H1 (cell line): ENCODE measurements around the gene CHMP4A. TPM values are rescaled to one million over a fixed set of nuclear protein-coding genes. Genes with fewer than 3 reads are reported as not detected.

Experiments
- CTCF ChIA-PET: fragments of 300-600 bp; sonication (Branson Sonifier 250); formaldehyde crosslinking; loops from one replicate; lab custom pipeline; 2021; ENCODE audit not compliant: partially characterized antibody; lab: Charles Lee
- POLR2A ChIA-PET: fragments of 300-600 bp; sonication (Branson Sonifier 250); formaldehyde crosslinking; loops from one replicate; lab custom pipeline; 2021; ENCODE audit warnings: inconsistent platforms; ENCODE audit not compliant: partially characterized antibody; lab: Charles Lee
- DNase-seq, 2 experiments: peaks; one replicate each; pipeline versions ENCODE4 v3.0.0 to v3.0.0-alpha.2; 2010 to 2022; ENCODE audit warnings: low spot score in 2 of 2, low read depth in 1 of 2, mixed read lengths in 1 of 2
- FAIRE-seq: peaks from 2 replicates; lab custom pipeline; 2011; peaks lifted over from hg19 to GRCh38; lab: Jason Lieb, UNC
- H2AFZ ChIP-seq: 2 replicates; pipeline ENCODE4 v1.8.1; 2012; ENCODE audit warnings: low read length, inconsistent platforms
- H2AK5ac ChIP-seq: 2 replicates; pipeline ENCODE4 v1.6.1; 2013; ENCODE audit warnings: low read depth, low read length
- H2BK120ac ChIP-seq: replicated peaks from 2 replicates; pipeline ENCODE3; 2013; ENCODE audit warnings: low read depth, low read length, inconsistent platforms
- H2BK12ac ChIP-seq: 2 replicates; pipeline ENCODE4 v1.6.1; 2013; ENCODE audit warnings: low read depth, low read length
- H2BK15ac ChIP-seq: 2 replicates; pipeline ENCODE4 v1.6.1; 2013; ENCODE audit warnings: low read length
- H2BK20ac ChIP-seq: 2 replicates; pipeline ENCODE4 v1.6.1; 2013; ENCODE audit warnings: low read length
- H2BK5ac ChIP-seq: 2 replicates; pipeline ENCODE4 v1.6.1; 2013; ENCODE audit warnings: low read depth, low read length
- H3K14ac ChIP-seq: 2 replicates; pipeline ENCODE4 v1.6.1; 2013; ENCODE audit warnings: inconsistent platforms; ENCODE audit not compliant: insufficient read length
- H3K18ac ChIP-seq: 2 replicates; pipeline ENCODE4 v1.6.1; 2013; ENCODE audit warnings: low read length; ENCODE audit errors: extremely low read depth
- H3K23ac ChIP-seq: 2 replicates; pipeline ENCODE4 v1.6.1; 2013; ENCODE audit warnings: inconsistent platforms; ENCODE audit not compliant: insufficient read length
- H3K23me2 ChIP-seq: 2 replicates; pipeline ENCODE4 v1.6.1; 2013; ENCODE audit warnings: low read depth, low read length
- H3K27ac ChIP-seq: 2 replicates; pipeline ENCODE4 v1.6.1; 2011; ENCODE audit warnings: low read depth, low read length, inconsistent platforms
- H3K27me3 ChIP-seq, 4 experiments: replicated peaks in 1 of 4; 1 replicate in 1 of 4; 2 replicates in 3 of 4; pipeline versions ENCODE4 v1.6.1 to v1.8.1; 2011 to 2013; ENCODE audit warnings: low read length in 3 of 4, mild to moderate bottlenecking in 3 of 4, inconsistent platforms in 2 of 4, mixed read lengths in 2 of 4, moderate library complexity in 1 of 4; ENCODE audit not compliant: control insufficient read depth in 3 of 4, insufficient read depth in 3 of 4; ENCODE audit errors: extremely low read depth in 1 of 4
- H3K36me3 ChIP-seq, 4 experiments: 2 replicates each; pipeline versions ENCODE4 v1.6.1 to v1.8.1; 2011 to 2013; ENCODE audit warnings: mild to moderate bottlenecking in 4 of 4, low read length in 3 of 4, moderate library complexity in 2 of 4, control low read depth in 1 of 4, inconsistent platforms in 1 of 4; ENCODE audit not compliant: insufficient read depth in 4 of 4, control insufficient read depth in 2 of 4
- H3K4ac ChIP-seq: replicated peaks from 2 replicates; pipeline ENCODE3; 2013; ENCODE audit warnings: low read length, low read depth, mixed read lengths, inconsistent platforms; ENCODE audit not compliant: insufficient read length
- H3K4me1 ChIP-seq, 4 experiments: replicated peaks in 1 of 4; 1 replicate in 1 of 4; 2 replicates in 3 of 4; pipeline versions ENCODE4 v1.6.1 to v1.8.1; 2011 to 2013; ENCODE audit warnings: low read length in 3 of 4, inconsistent platforms in 2 of 4, mixed read lengths in 1 of 4; ENCODE audit not compliant: insufficient read depth in 4 of 4, control insufficient read depth in 3 of 4
- H3K4me2 ChIP-seq, 2 experiments: 2 replicates each; pipeline versions ENCODE4 v1.6.1 to v1.8.1; 2011 to 2013; ENCODE audit warnings: low read depth in 2 of 2, low read length in 2 of 2, control low read depth in 1 of 2, inconsistent platforms in 1 of 2, mild to moderate bottlenecking in 1 of 2; ENCODE audit not compliant: insufficient read depth in 1 of 2
- H3K4me3 ChIP-seq, 4 experiments: fragments of 200-600, 300-600 bp in 1 of 4; sonication (generic), shearing (Covaris generic), sonication (Bioruptor Twin) in 1 of 4; 2 replicates each; pipeline versions ENCODE4 v1.5.1 to v1.8.1; 2011 to 2016; ENCODE audit warnings: low read length in 4 of 4, low read depth in 3 of 4, control low read depth in 2 of 4, inconsistent platforms in 2 of 4, mild to moderate bottlenecking in 2 of 4, mixed read lengths in 1 of 4, moderate library complexity in 1 of 4; ENCODE audit not compliant: insufficient read depth in 2 of 4; ENCODE audit errors: extremely low read depth in 1 of 4
- H3K56ac ChIP-seq: replicated peaks from 2 replicates; pipeline ENCODE3; 2013; ENCODE audit warnings: low read depth, mild to moderate bottlenecking, mixed read lengths, low read length, inconsistent platforms; ENCODE audit not compliant: insufficient read length
- H3K79me1 ChIP-seq: 2 replicates; pipeline ENCODE4 v1.6.1; 2013; ENCODE audit warnings: low read depth, low read length, control low read depth
- H3K79me2 ChIP-seq, 2 experiments: 2 replicates each; pipeline versions ENCODE4 v1.6.1 to v1.8.1; 2012 to 2013; ENCODE audit warnings: low read length in 2 of 2, mild to moderate bottlenecking in 2 of 2, inconsistent platforms in 1 of 2; ENCODE audit not compliant: insufficient read depth in 2 of 2, control insufficient read depth in 1 of 2
- H3K9ac ChIP-seq, 4 experiments: replicated peaks in 1 of 4; 1 replicate in 1 of 4; 2 replicates in 3 of 4; pipeline versions ENCODE4 v1.6.1 to v1.8.1; 2011 to 2013; ENCODE audit warnings: low read depth in 3 of 4, low read length in 3 of 4, control low read depth in 2 of 4, mild to moderate bottlenecking in 2 of 4, moderate library complexity in 2 of 4, inconsistent platforms in 1 of 4; ENCODE audit errors: extremely low read depth in 1 of 4
- H3K9me3 ChIP-seq, 2 experiments: 2 replicates each; pipeline versions ENCODE4 v1.6.1 to v1.8.1; 2012 to 2013; ENCODE audit warnings: mild to moderate bottlenecking in 2 of 2, moderate library complexity in 2 of 2, control low read depth in 1 of 2, inconsistent platforms in 1 of 2, low read depth in 1 of 2, low read length in 1 of 2, mixed read lengths in 1 of 2; ENCODE audit not compliant: insufficient read depth in 2 of 2
- H4K20me1 ChIP-seq, 2 experiments: replicated peaks in 1 of 2; 2 replicates each; pipeline versions ENCODE3 to v1.8.1; 2011 to 2013; ENCODE audit warnings: inconsistent platforms in 2 of 2, low read length in 2 of 2, mild to moderate bottlenecking in 1 of 2; ENCODE audit not compliant: insufficient read depth in 2 of 2, control insufficient read depth in 1 of 2
- H4K5ac ChIP-seq: 2 replicates; pipeline ENCODE4 v1.6.1; 2013; ENCODE audit warnings: low read length, low read depth, mixed read lengths, inconsistent platforms; ENCODE audit not compliant: insufficient read length
- H4K8ac ChIP-seq: 2 replicates; pipeline ENCODE4 v1.8.0; 2013; ENCODE audit warnings: mild to moderate bottlenecking, moderate library complexity, low read length, inconsistent platforms; ENCODE audit not compliant: insufficient read depth; ENCODE audit errors: extremely low read depth
- H4K91ac ChIP-seq: replicated peaks from 2 replicates; pipeline ENCODE3; 2013; ENCODE audit warnings: low read length, mixed read lengths, inconsistent platforms; ENCODE audit not compliant: insufficient read length
- ATF3 ChIP-seq: IDR thresholded peaks from 2 replicates; pipeline ENCODE4 v1.6.1; 2011; ENCODE audit warnings: low read depth, mild to moderate bottlenecking, low read length; ENCODE audit not compliant: insufficient read depth
- CBX8 ChIP-seq: fragments of 300-800, 300-1000 bp; sonication (generic); IDR thresholded peaks from 2 replicates; pipeline ENCODE4 v1.7.1; 2016; ENCODE audit warnings: low read depth, low read length, borderline replicate concordance
- GTF2F1 ChIP-seq: IDR thresholded peaks from 2 replicates; pipeline ENCODE4 v1.6.1; 2012; ENCODE audit warnings: low read depth, low read length, improper control_type of control experiment, borderline replicate concordance
- JUN ChIP-seq: IDR thresholded peaks from 2 replicates; pipeline ENCODE4 v1.6.1; 2011; ENCODE audit warnings: low read depth, mild to moderate bottlenecking, improper control_type of control experiment, low read length
- JUND ChIP-seq: IDR thresholded peaks from 2 replicates; pipeline ENCODE4 v1.6.1; 2011; ENCODE audit warnings: mild to moderate bottlenecking, improper control_type of control experiment, low read length
- SP4 ChIP-seq: IDR thresholded peaks from 2 replicates; pipeline ENCODE4 v1.6.1; 2012; ENCODE audit warnings: low read length, inconsistent platforms
- WGBS, 2 experiments: shearing (Covaris generic) in 1 of 2; methylation state at CpG; one replicate each; pipeline versions ENCODE4 v1.1.6 to v1.1.7; 2013 to 2015; ENCODE audit warnings: low lambda C conversion rate in 2 of 2, mixed read lengths in 2 of 2, inconsistent platforms in 1 of 2, low coverage in 1 of 2, missing lambda C conversion rate in 1 of 2; ENCODE audit not compliant: insufficient replicate concordance in 2 of 2, insufficient coverage in 1 of 2, insufficient read length in 1 of 2; ENCODE audit errors: extremely low coverage in 1 of 2, missing lambda C conversion rate in 1 of 2; 5-methylcytosine and 5-hydroxymethylcytosine counted together
- polyA plus RNA-seq, 7 experiments: library from polyadenylated mRNA; depleted of rRNA in 3 of 7; stranded (reverse) in 5 of 7; unstranded in 2 of 7; fragments of >200 nt in 5 of 7; fragments of 200-250 nt in 2 of 7; gene quantifications; 1 replicate in 5 of 7; 2 replicates in 1 of 7; 4 replicates in 1 of 7; pipeline versions ENCODE4 v1.2.1 to v1.2.3, GENCODE V29; 2011 to 2013; ENCODE audit warnings: missing spikeins in 2 of 7, mixed read lengths in 2 of 7
- total RNA-seq: library from RNA; stranded (reverse); fragmentation: NEBNext Ultra II Directional; extraction: Animal tissue kit (Norgen Biotek cat#: 25700); gene quantifications from 2 replicates; pipeline ENCODE4 v1.2.1, GENCODE V29; 2021

CHMP4A gene
- total and polyA plus RNA-seq, 2 of the 8 experiments (the other 6 are each of a cell fraction or from before 2014, with no cell fraction given) = 32.9 to 37.6 TPM

- ChIA-PET CTCF (interaction anchor here (0.9 to 2.5 kb wide), 7 partner anchors 11 to 101 kb away, joined by 3 to 10 read pairs (median 5); partner anchors contain the start of gene CIDEB), POLR2A (interaction anchor here (0.6 to 5.1 kb wide), 10 partner anchors 8 to 85 kb away, joined by 3 to 19 read pairs (median 4); partner anchors contain the start of gene MDP1)
- no peak overlapping the region for H3K23ac ChIP-seq
- H3K9ac ChIP-seq = no peak overlapping the region; a peak in 1 of 7 replicates
- peaks cover 19 to 58% (median 48%) of the 10 kb centered on the region in 4 experiments for H3K36me3 ChIP-seq
- H2AFZ ChIP-seq = no peak overlapping the region
- no peak overlapping the region for H3K4me2 ChIP-seq
- H2BK20ac ChIP-seq = no peak overlapping the region
- peaks cover 0 to 10% of the 10 kb centered on the region in 2 experiments; a peak in 3 of 4 replicates for H3K79me2 ChIP-seq
- no peak overlapping the region for H4K8ac ChIP-seq
- no peak overlapping the region for H2BK12ac ChIP-seq
- peaks cover under 1 to 5% (median 2%) of the 10 kb centered on the region in 4 experiments; a peak in 6 of 7 replicates for H3K4me1 ChIP-seq
- TF ChIP-seq JUND (no peak), JUN (no peak), CBX8 (no peak), SP4 (no peak), GTF2F1 (no peak), ATF3 (no peak)
- H3K18ac ChIP-seq = no peak overlapping the region
- WGBS, 2 experiments = 93% methylated on average over 5 of the region's 5 CpGs; no CpG with 5 or more reads in 1 of the 2 experiments
- H2BK120ac ChIP-seq = no peak overlapping the region
- H3K23me2 ChIP-seq = peaks cover 8% of the 10 kb centered on the region; the same call in 1 of the 2 replicates
- no peaks in the 10 kb centered on the region for H3K9me3 ChIP-seq
- H2AK5ac ChIP-seq = no peak overlapping the region
- H3K56ac ChIP-seq = no peak overlapping the region
- no peak overlapping the region for H4K91ac ChIP-seq
- H3K79me1 ChIP-seq = no peaks in the 10 kb centered on the region; the same call in none of the 2 replicates
- H3K4me3 ChIP-seq = no peak overlapping the region
- H3K27ac ChIP-seq = no peak overlapping the region
- DNase-seq (no peak), FAIRE-seq (no peak)
- H3K4ac ChIP-seq = no peak overlapping the region
- H4K20me1 ChIP-seq = peaks cover 3 to 16% of the 10 kb centered on the region in 2 experiments
- H2BK15ac ChIP-seq = no peak overlapping the region
- H2BK5ac ChIP-seq = no peak overlapping the region
- H4K5ac ChIP-seq = no peak overlapping the region
- no peak overlapping the region for H3K14ac ChIP-seq
- no peaks in the 10 kb centered on the region; a peak in 1 of 7 replicates for H3K27me3 ChIP-seq
Measured at GRCh38 chr14:24238527-24239037, 25.3 kb upstream of the CHMP4A start.
